HepG2 (cell line): Measurements from ENCODE around the gene FBLIM1. TPM values are rescaled to one million over a fixed set of nuclear protein-coding genes. Genes with fewer than 3 reads are reported as not detected.

Experiments used
- ATAC-seq: fragments of 200-7000 bp; cut with Tn5 transposase; 3 replicates; pipeline ENCODE4 v1.9.1; 2020; ENCODE audit warnings: mild to moderate bottlenecking, moderate library complexity
- BruUV-seq: library from RNA; stranded (reverse); fragments of 400-500 nt; replicated peaks from 2 replicates; lab custom pipeline; 2021; lab: Mats Ljungman, UMichigan
- CTCF ChIA-PET: fragments of 300-600 bp; formaldehyde crosslinking; extraction: SDS; loops from one replicate; lab custom pipeline; 2021; ENCODE audit warnings: low total read pairs, inconsistent platforms, low intra/inter-chr PET ratio; lab: Yijun Ruan, JAX
- POLR2A ChIA-PET: fragments of 350-600 bp; sonication (Branson Sonifier 250); formaldehyde crosslinking; loops from one replicate; lab custom pipeline; 2020; ENCODE audit warnings: antibody characterized with exemption, inconsistent platforms; lab: Yijun Ruan, JAX
- DNase-seq: peaks from one replicate; pipeline ENCODE4 v3.0.0-alpha.2; 2015; ENCODE audit warnings: low spot score
- FAIRE-seq: peaks from 3 replicates; lab custom pipeline; 2011; peaks lifted over from hg19 to GRCh38; lab: Jason Lieb, UNC
- H2AFZ ChIP-seq: one replicate; pipeline ENCODE4 v1.6.1; 2011; ENCODE audit warnings: low read length, inconsistent platforms
- H3K27ac ChIP-seq: fragments of 300-600 bp; 3 replicates; pipeline ENCODE4 v1.8.0; 2011; ENCODE audit warnings: mixed run types, mild to moderate bottlenecking, mixed read lengths, low read length, inconsistent platforms; ENCODE audit not compliant: insufficient read depth; ENCODE audit errors: extremely low read length
- H3K27me3 ChIP-seq, 2 experiments: fragments of 200-600 bp in 1 of 2; 2 replicates in 1 of 2; 3 replicates in 1 of 2; pipeline versions ENCODE4 v1.6.0 to v1.8.0; 2011; ENCODE audit warnings: low read length in 2 of 2, mild to moderate bottlenecking in 2 of 2, moderate library complexity in 2 of 2, inconsistent platforms in 1 of 2; ENCODE audit not compliant: insufficient read depth in 2 of 2, control insufficient read depth in 1 of 2
- H3K36me3 ChIP-seq, 2 experiments: fragments of 200-600 bp in 1 of 2; replicated peaks in 1 of 2; 2 replicates in 1 of 2; 3 replicates in 1 of 2; pipeline versions ENCODE4 v1.5.1 to v1.8.0; 2011; ENCODE audit warnings: low read length in 2 of 2, inconsistent platforms in 1 of 2; ENCODE audit not compliant: insufficient read depth in 2 of 2, control insufficient read depth in 1 of 2
- H3K4me1 ChIP-seq: 2 replicates; pipeline ENCODE4 v1.5.1; 2012; ENCODE audit warnings: low read length, inconsistent platforms; ENCODE audit not compliant: insufficient read depth
- H3K4me2 ChIP-seq: 2 replicates; pipeline ENCODE4 v1.6.0; 2011; ENCODE audit warnings: low read depth, low read length, inconsistent platforms
- H3K4me3 ChIP-seq, 3 experiments: fragments of 200-600 bp in 1 of 3; sonication (generic), shearing (Covaris generic) in 1 of 3; replicated peaks in 1 of 3; 2 replicates each; pipeline ENCODE4 v1.5.1; 2011 to 2016; ENCODE audit warnings: low read length in 3 of 3, inconsistent platforms in 2 of 3, low read depth in 2 of 3, mild to moderate bottlenecking in 2 of 3, control low read depth in 1 of 3, mixed read lengths in 1 of 3; ENCODE audit not compliant: insufficient read depth in 1 of 3
- H3K79me2 ChIP-seq: one replicate; pipeline ENCODE4 v1.6.1; 2011; ENCODE audit warnings: low read length, inconsistent platforms; ENCODE audit not compliant: insufficient read depth
- H3K9ac ChIP-seq: 2 replicates; pipeline ENCODE4 v1.6.0; 2011; ENCODE audit warnings: mild to moderate bottlenecking, low read depth, low read length, inconsistent platforms; ENCODE audit not compliant: insufficient read depth
- H3K9me3 ChIP-seq: 2 replicates; pipeline ENCODE4 v1.5.1; 2012; ENCODE audit warnings: mild to moderate bottlenecking, low read length
- H4K20me1 ChIP-seq: 2 replicates; pipeline ENCODE4 v1.6.0; 2011; ENCODE audit warnings: inconsistent platforms, mild to moderate bottlenecking, low read length, moderate library complexity; ENCODE audit not compliant: insufficient read depth
- BCL6 ChIP-seq: IDR thresholded peaks from 2 replicates; pipeline ENCODE4 v1.6.1; 2016; ENCODE audit warnings: missing genetic modification reagents, missing compliant biosample characterization
- CREB3 ChIP-seq: sonication (generic); formaldehyde crosslinking; IDR thresholded peaks from 2 replicates; pipeline ENCODE4 v1.5.0; 2020; ENCODE audit warnings: missing genetic modification reagents
- ERF ChIP-seq: IDR thresholded peaks from 2 replicates; pipeline ENCODE4 v1.6.1; 2018; ENCODE audit warnings: missing biosample characterization, missing genetic modification reagents
- NR2F6 ChIP-seq, 2 experiments: IDR thresholded peaks; 2 replicates each; pipeline ENCODE4 v1.6.1; 2016; ENCODE audit warnings: antibody characterized with exemption in 1 of 2, mild to moderate bottlenecking in 1 of 2
- PITX1 ChIP-seq: sonication (generic); formaldehyde crosslinking; IDR thresholded peaks from 2 replicates; pipeline ENCODE4 v1.5.1; 2020; ENCODE audit warnings: mild to moderate bottlenecking, missing genetic modification reagents
- RXRA ChIP-seq: sonication (generic); formaldehyde crosslinking; IDR thresholded peaks from 2 replicates; pipeline ENCODE4 v1.5.1; 2020; ENCODE audit warnings: missing genetic modification reagents
- RXRB ChIP-seq: IDR thresholded peaks from 2 replicates; pipeline ENCODE4 v1.6.1; 2016; ENCODE audit warnings: borderline replicate concordance, missing genetic modification reagents, missing compliant biosample characterization
- SOX13 ChIP-seq, 3 experiments: fragments of 450-650 bp in 1 of 3; sonication (generic) in 1 of 3; formaldehyde crosslinking in 1 of 3; IDR thresholded peaks in 2 of 3; conservative IDR thresholded peaks in 1 of 3; 2 replicates each; pipeline versions ENCODE4 v1.5.0 to v1.6.1; 2016 to 2020; ENCODE audit warnings: antibody characterized with exemption in 1 of 3, mild to moderate bottlenecking in 1 of 3, missing compliant biosample characterization in 1 of 3, missing genetic modification reagents in 1 of 3, moderate library complexity in 1 of 3
- STAG1 ChIP-seq: sonication (generic); formaldehyde crosslinking; IDR thresholded peaks from 2 replicates; pipeline ENCODE4 v1.4.0; 2020; ENCODE audit warnings: missing genetic modification reagents
- TRIM22 ChIP-seq: fragments of 450-650 bp; IDR thresholded peaks from 2 replicates; pipeline ENCODE4 v1.6.1; 2017
- UBTF ChIP-seq: sonication (generic); formaldehyde crosslinking; IDR thresholded peaks from 2 replicates; pipeline ENCODE4 v1.4.0; 2020; ENCODE audit warnings: mild to moderate bottlenecking, missing genetic modification reagents
- ZBTB38 ChIP-seq: sonication (generic); formaldehyde crosslinking; IDR thresholded peaks from 2 replicates; pipeline ENCODE4 v1.5.1; 2020; ENCODE audit warnings: mild to moderate bottlenecking, missing genetic modification reagents
- ZFX ChIP-seq: sonication (generic); formaldehyde crosslinking; IDR thresholded peaks from 2 replicates; pipeline ENCODE4 v1.4.0; 2020; ENCODE audit warnings: mild to moderate bottlenecking, low read depth, missing genetic modification reagents, moderate library complexity
- ZGPAT ChIP-seq: IDR thresholded peaks from 2 replicates; pipeline ENCODE4 v1.6.1; 2016; ENCODE audit warnings: mild to moderate bottlenecking
- ZKSCAN1 ChIP-seq: fragments of 150-350 bp; IDR thresholded peaks from 2 replicates; pipeline ENCODE4 v1.6.1; 2014; ENCODE audit warnings: low read length
- ZNF784 ChIP-seq: sonication (generic); formaldehyde crosslinking; IDR thresholded peaks from 2 replicates; pipeline ENCODE4 v1.5.1; 2020; ENCODE audit warnings: missing genetic modification reagents, mild to moderate bottlenecking, borderline replicate concordance
- ZSCAN20 ChIP-seq: sonication (generic); formaldehyde crosslinking; IDR thresholded peaks from 2 replicates; pipeline ENCODE4 v1.4.0; 2020; ENCODE audit warnings: missing genetic modification reagents, mild to moderate bottlenecking, borderline replicate concordance
- WGBS: methylation state at CpG from one replicate; pipeline ENCODE4 v1.1.6; 2017; ENCODE audit warnings: low lambda C conversion rate; 5-methylcytosine and 5-hydroxymethylcytosine counted together
- in situ Hi-C: cut with HindIII; loops from 2 replicates; pipeline ENCODE4 v1.10.0; 2017; ENCODE audit warnings: low pct_unique_long_range_greater_than_20kb; ENCODE audit not compliant: extremely low pct_ligation_motif_present
- intact Hi-C: fragments of 100-400 bp; cut with micrococcal nuclease; formaldehyde crosslinking; loops from one replicate; pipeline ENCODE4 v1.10.0; 2022; ENCODE audit not compliant: unreplicated experiment
- polyA plus RNA-seq, 8 experiments: library from polyadenylated mRNA; depleted of rRNA in 3 of 8; stranded (reverse) in 7 of 8; unstranded in 1 of 8; fragments of >200 nt; fragmentation: Illumina TruSeq in 4 of 8; extraction: Trizol in 4 of 8; gene quantifications; 2 replicates each; pipeline versions ENCODE4 v1.2.1 to v1.2.3, GENCODE V29; 2011 to 2016; ENCODE audit warnings: low read depth in 4 of 8, missing spikeins in 1 of 8, mixed read lengths in 1 of 8; ENCODE audit not compliant: insufficient read depth in 1 of 8
- total RNA-seq, 5 experiments: library from RNA; depleted of rRNA; stranded (reverse); fragments of >200 nt; fragmentation: Illumina TruSeq; extraction: Trizol; gene quantifications; 2 replicates each; pipeline ENCODE4 v1.2.3, GENCODE V29; 2016; ENCODE audit warnings: low read depth in 1 of 5

Gene FBLIM1
- total and polyA plus RNA-seq, 2 of the 13 experiments (the other 11 are each of a cell fraction or from before 2014, with no cell fraction given), result 10.6 to 23.0 TPM

- POLR2A ChIA-PET, result interaction anchor here (0.6 to 1.5 kb wide), 4 partner anchors 10 to 35 kb away, joined by 3 to 4 read pairs (median 3); no protein-coding TSS in a partner anchor
- in situ Hi-C loops, result no loop called here
- Histone ChIP-seq H3K4me2 (peak overlapping the region; percentile 91), H3K4me3 (peak overlapping the region in 2 of 3 experiments; percentile 13 to 82; a peak in 1 of 6 replicates), H2AFZ (no peak overlapping the region), H3K9me3 (no peaks in the 10 kb centered on the region), H3K9ac (no peak overlapping the region), H3K36me3 (no peaks in the 10 kb centered on the region), H3K79me2 (peaks cover 2% of the 10 kb centered on the region), H3K27ac (no peak overlapping the region), H3K4me1 (peaks cover 57% of the 10 kb centered on the region), H3K27me3 (peaks cover 0 to 20% of the 10 kb centered on the region in 2 experiments; a peak in 3 of 5 replicates), H4K20me1 (no peaks in the 10 kb centered on the region)
- peak; percentile 32 for ATAC-seq
- intact Hi-C loops, result no loop called here
- CTCF ChIA-PET, result no interaction called here
- FAIRE-seq, result no peak
- 4% methylated on average over 3 of the region's 9 CpGs for WGBS
- TSS peak; percentile 49 for BruUV-seq
- DNase-seq, result no peak
- TF ChIP-seq NR2F6 (IDR thresholded peaks at IDR 0.05), result 0 out of 2 replicates have a peak, but pooled peaks have one; percentile 21
- 0 out of 2 replicates have a peak, but pooled peaks have one; percentile 41 for TF ChIP-seq NR2F6 (CRISPR knock-in tag; IDR thresholded peaks at IDR 0.05)
- no peak for TF ChIP-seq ERF
- TF ChIP-seq TRIM22, result no peak
- no peak for TF ChIP-seq STAG1 (CRISPR knock-in tag)
- no peak for TF ChIP-seq ZGPAT (CRISPR knock-in tag)
- peak; percentile 15; the same call in 1 of the 2 replicates for TF ChIP-seq RXRA (CRISPR knock-in tag)
- TF ChIP-seq BCL6 (CRISPR knock-in tag), result peak; percentile 64
- TF ChIP-seq ZSCAN20 (CRISPR knock-in tag), result no peak
- no peak for TF ChIP-seq ZKSCAN1
- TF ChIP-seq ZBTB38 (CRISPR knock-in tag), result no peak
- 0 out of 2 replicates have a peak, but pooled peaks have one; percentile 40 for TF ChIP-seq RXRB
- 0 out of 2 replicates have a peak, but pooled peaks have one; percentile 4 for TF ChIP-seq ZFX (CRISPR knock-in tag)
- TF ChIP-seq SOX13 (IDR thresholded peaks at IDR 0.05), result no peak
- TF ChIP-seq SOX13 (CRISPR knock-in tag; conservative IDR thresholded peaks at IDR 0.05 in 1 of 2, IDR thresholded peaks at IDR 0.05 in 1 of 2), result 0 out of 4 replicates have a peak, but pooled peaks of 1 of the 2 experiments have one; percentile 13
- peak; percentile 44; the same call in 1 of the 2 replicates for TF ChIP-seq PITX1 (CRISPR knock-in tag)
- 0 out of 2 replicates have a peak, but pooled peaks have one; percentile 8 for TF ChIP-seq UBTF
- no peak for TF ChIP-seq CREB3 (CRISPR knock-in tag)
- no peak for TF ChIP-seq ZNF784 (CRISPR knock-in tag)
Measured at GRCh38 chr1:15757016-15757543, 1.5 kb upstream of the FBLIM1 start.
